Endodermal cell (in vitro differentiated cells): ENCODE results near the gene RBKS. TPM values are rescaled to one million over a fixed set of nuclear protein-coding genes. Genes with fewer than 3 reads are reported as not detected.

Source experiments
- DNase-seq: peaks from one replicate; pipeline ENCODE4 v3.0.0-alpha.2; 2017
- H3K27ac ChIP-seq: 2 replicates; pipeline ENCODE4 v1.5.1; 2013; ENCODE audit warnings: mild to moderate bottlenecking, low read depth, low read length, moderate library complexity
- H3K27me3 ChIP-seq: 2 replicates; pipeline ENCODE4 v1.6.1; 2013; ENCODE audit warnings: mild to moderate bottlenecking, low read length, moderate library complexity; ENCODE audit not compliant: insufficient read depth, control insufficient read depth, poor library complexity, severe bottlenecking
- H3K36me3 ChIP-seq: 2 replicates; pipeline ENCODE4 v1.7.0; 2013; ENCODE audit warnings: mild to moderate bottlenecking, low read length, moderate library complexity; ENCODE audit not compliant: control insufficient read depth, insufficient read depth
- H3K4me1 ChIP-seq: one replicate; pipeline ENCODE4 v1.7.0; 2013; ENCODE audit warnings: low read length; ENCODE audit not compliant: control insufficient read depth, insufficient read depth
- H3K4me3 ChIP-seq: 2 replicates; pipeline ENCODE4 v1.5.1; 2013; ENCODE audit warnings: mild to moderate bottlenecking, low read length, moderate library complexity
- H3K9ac ChIP-seq: 2 replicates; pipeline ENCODE4 v1.6.1; 2013; ENCODE audit warnings: mild to moderate bottlenecking, low read length, moderate library complexity; ENCODE audit not compliant: poor library complexity, severe bottlenecking; ENCODE audit errors: extremely low read depth
- H3K9me3 ChIP-seq: 2 replicates; pipeline ENCODE4 v1.6.1; 2013; ENCODE audit warnings: mild to moderate bottlenecking, low read length, moderate library complexity; ENCODE audit not compliant: control insufficient read depth
- H3K27ac Mint-ChIP-seq: 2 replicates; pipeline ENCODE4 v1.8.0; 2020; ENCODE audit warnings: mixed read lengths
- H3K27me3 Mint-ChIP-seq: 2 replicates; pipeline ENCODE4 v1.8.0; 2021; ENCODE audit warnings: mild to moderate bottlenecking, mixed read lengths; ENCODE audit not compliant: insufficient read depth
- H3K36me3 Mint-ChIP-seq: 2 replicates; pipeline ENCODE4 v1.8.0; 2020; ENCODE audit warnings: low read depth, mixed read lengths
- H3K4me1 Mint-ChIP-seq: 2 replicates; pipeline ENCODE4 v1.8.0; 2020; ENCODE audit warnings: mixed read lengths
- H3K4me3 Mint-ChIP-seq: 2 replicates; pipeline ENCODE4 v1.8.0; 2020; ENCODE audit warnings: mild to moderate bottlenecking, moderate library complexity, mixed read lengths
- H3K9me3 Mint-ChIP-seq: 2 replicates; pipeline ENCODE4 v1.8.0; 2020; ENCODE audit warnings: mild to moderate bottlenecking, mixed read lengths
- WGBS, 2 experiments: methylation state at CpG; one replicate each; pipeline versions ENCODE4 v1.1.5 to v1.1.7; 2013; ENCODE audit warnings: missing lambda C conversion rate in 2 of 2, mixed read lengths in 1 of 2; ENCODE audit not compliant: insufficient coverage in 1 of 2, insufficient read length in 1 of 2; 5-methylcytosine and 5-hydroxymethylcytosine counted together
- total RNA-seq, 2 donors: library from RNA; stranded (reverse); fragmentation: NEBNext Ultra II Directional in 1 of 2; extraction: Animal tissue kit (Norgen Biotek cat#: 25700) in 1 of 2; gene quantifications; 2 replicates in 1 of 2; 3 replicates in 1 of 2; pipeline ENCODE4 v1.2.1, GENCODE V29; 2021
- TF ChIP-seq, protein P1 (sequence below): fragments of 200-600 bp; sonication (generic); conservative IDR thresholded peaks from 2 replicates; pipeline ENCODE4 v1.5.0; 2021; ENCODE audit warnings: antibody characterized with exemption, mild to moderate bottlenecking

RBKS gene
- total RNA-seq, 2 donors from 2014 or later: 4.4 to 4.9 TPM

DNA sequence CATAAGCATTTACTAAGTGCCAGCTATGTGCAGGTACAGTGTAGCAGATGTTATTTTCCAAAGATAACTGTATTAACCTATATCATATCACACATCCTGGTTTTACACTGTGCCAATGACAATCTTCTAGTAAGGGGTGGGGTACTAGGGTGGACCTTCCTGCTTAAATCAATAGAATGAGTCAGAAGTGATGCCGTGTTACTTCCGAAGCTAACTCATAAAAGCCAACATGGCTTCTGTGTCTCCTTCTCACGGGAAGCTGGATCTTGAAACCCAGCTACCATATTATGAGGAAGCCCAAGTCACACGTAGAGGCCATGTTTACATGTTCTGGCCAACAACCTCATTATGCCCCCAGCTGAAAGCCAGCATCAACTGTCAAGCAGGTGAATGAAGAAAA lies 59.5 kb downstream of the RBKS start:
- Mint-ChIP-seq H3K27ac (no peak overlapping the region), H3K27me3 (no peaks in the 10 kb centered on the region), H3K4me1 (peaks cover 9% of the 10 kb centered on the region), H3K36me3 (no peaks in the 10 kb centered on the region), H3K9me3 (no peaks in the 10 kb centered on the region), H3K4me3 (no peak overlapping the region)
- TF ChIP-seq, protein P1, sequence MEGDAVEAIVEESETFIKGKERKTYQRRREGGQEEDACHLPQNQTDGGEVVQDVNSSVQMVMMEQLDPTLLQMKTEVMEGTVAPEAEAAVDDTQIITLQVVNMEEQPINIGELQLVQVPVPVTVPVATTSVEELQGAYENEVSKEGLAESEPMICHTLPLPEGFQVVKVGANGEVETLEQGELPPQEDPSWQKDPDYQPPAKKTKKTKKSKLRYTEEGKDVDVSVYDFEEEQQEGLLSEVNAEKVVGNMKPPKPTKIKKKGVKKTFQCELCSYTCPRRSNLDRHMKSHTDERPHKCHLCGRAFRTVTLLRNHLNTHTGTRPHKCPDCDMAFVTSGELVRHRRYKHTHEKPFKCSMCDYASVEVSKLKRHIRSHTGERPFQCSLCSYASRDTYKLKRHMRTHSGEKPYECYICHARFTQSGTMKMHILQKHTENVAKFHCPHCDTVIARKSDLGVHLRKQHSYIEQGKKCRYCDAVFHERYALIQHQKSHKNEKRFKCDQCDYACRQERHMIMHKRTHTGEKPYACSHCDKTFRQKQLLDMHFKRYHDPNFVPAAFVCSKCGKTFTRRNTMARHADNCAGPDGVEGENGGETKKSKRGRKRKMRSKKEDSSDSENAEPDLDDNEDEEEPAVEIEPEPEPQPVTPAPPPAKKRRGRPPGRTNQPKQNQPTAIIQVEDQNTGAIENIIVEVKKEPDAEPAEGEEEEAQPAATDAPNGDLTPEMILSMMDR: no peak
- Histone ChIP-seq H3K36me3 (no peaks in the 10 kb centered on the region), H3K9ac (no peak overlapping the region), H3K4me3 (no peak overlapping the region), H3K4me1 (no peaks in the 10 kb centered on the region), H3K27ac (no peak overlapping the region), H3K9me3 (no peaks in the 10 kb centered on the region), H3K27me3 (no peaks in the 10 kb centered on the region)
- WGBS, 2 experiments: 92 to 98% methylated on average over 4 of the region's 4 CpGs
- DNase-seq: no peak

DNA sequence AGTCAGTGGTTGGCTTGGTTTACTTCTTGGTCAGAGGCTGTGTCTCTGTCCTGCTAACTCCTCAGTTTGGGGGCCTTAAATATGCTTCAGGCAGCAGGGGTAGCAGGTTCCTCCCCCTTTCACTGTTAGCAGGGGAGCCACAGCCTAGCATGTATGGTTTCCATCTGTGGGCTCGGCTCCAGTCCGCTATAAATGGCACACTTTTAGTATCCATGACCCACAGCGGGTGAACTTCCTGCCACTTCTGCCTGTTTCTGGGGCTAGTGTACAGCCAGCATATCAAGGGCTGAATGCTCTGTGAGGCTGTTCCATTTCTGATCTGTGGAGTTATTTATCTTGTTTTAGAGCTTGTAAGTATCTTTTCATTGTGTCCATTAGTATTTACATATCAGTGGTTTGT lies 60.4 kb downstream of the RBKS start:
- Histone ChIP-seq H3K9me3 (peaks cover under 1% of the 10 kb centered on the region), H3K27ac (no peak overlapping the region), H3K4me3 (no peak overlapping the region), H3K27me3 (no peaks in the 10 kb centered on the region), H3K9ac (no peak overlapping the region), H3K4me1 (no peaks in the 10 kb centered on the region), H3K36me3 (no peaks in the 10 kb centered on the region)
- no peaks in the 10 kb centered on the region for H3K27me3 Mint-ChIP-seq
- no peaks in the 10 kb centered on the region for H3K36me3 Mint-ChIP-seq
- no peak for DNase-seq
- TF ChIP-seq, protein P1: no peak
- 92 to 95% methylated on average over 3 of the region's 3 CpGs for WGBS, 2 experiments
- H3K27ac Mint-ChIP-seq: no peak overlapping the region
- peaks cover 9% of the 10 kb centered on the region for H3K4me1 Mint-ChIP-seq
- H3K9me3 Mint-ChIP-seq: peaks cover 2% of the 10 kb centered on the region
- no peak overlapping the region for H3K4me3 Mint-ChIP-seq

DNA sequence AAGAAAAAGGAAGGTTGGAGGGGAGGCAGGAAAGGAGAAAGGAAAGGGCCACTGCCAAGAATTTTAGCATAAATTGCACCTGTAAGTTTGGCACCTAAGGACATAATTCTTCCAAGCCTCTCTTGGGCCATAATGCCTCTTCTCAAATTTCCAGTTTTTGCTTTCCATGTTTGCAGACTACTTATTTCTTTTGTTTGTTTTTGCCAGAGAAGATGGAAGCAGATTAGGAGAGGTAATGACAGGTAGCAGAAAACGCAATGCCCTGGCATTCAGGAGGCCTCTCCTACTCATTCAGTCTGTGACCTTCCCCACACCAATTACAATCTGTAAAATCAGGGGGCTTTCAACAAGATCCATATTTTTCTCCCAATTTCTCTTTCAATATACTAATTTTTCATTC lies 61.9 kb downstream of the RBKS start:
- peaks cover 9% of the 10 kb centered on the region for H3K9me3 Mint-ChIP-seq
- Histone ChIP-seq H3K36me3 (no peaks in the 10 kb centered on the region), H3K9ac (no peak overlapping the region), H3K9me3 (peaks cover 7% of the 10 kb centered on the region), H3K4me3 (no peak overlapping the region), H3K27me3 (no peaks in the 10 kb centered on the region), H3K27ac (no peak overlapping the region), H3K4me1 (no peaks in the 10 kb centered on the region)
- TF ChIP-seq, protein P1: no peak
- peaks cover 9% of the 10 kb centered on the region for H3K4me1 Mint-ChIP-seq
- H3K36me3 Mint-ChIP-seq: peaks cover 3% of the 10 kb centered on the region
- no peak for DNase-seq
- WGBS, 2 experiments: 85% methylated on average over 1 of the region's 1 CpG; no CpG with 5 or more reads in 1 of the 2 experiments
- H3K4me3 Mint-ChIP-seq: no peak overlapping the region
- no peak overlapping the region for H3K27ac Mint-ChIP-seq
- no peaks in the 10 kb centered on the region for H3K27me3 Mint-ChIP-seq
